NCI-H524 (cell line): ENCODE measurements around the gene RARRES2.

Experiments used
- DNase-seq, 2 experiments: peaks; one replicate each; lab custom pipeline; 2025; lab: John Stamatoyannopoulos, UW

RARRES2 gene

GRCh38 chr7:150377196-150377595 is 35.8 kb upstream of the RARRES2 start:
- no peak for DNase-seq

- no peak for DNase-seq
These were observed 35.1 kb upstream of the RARRES2 start for GRCh38 chr7:150376560-150376959.

- no peak for DNase-seq
These were observed 34.5 kb upstream of the RARRES2 start for GRCh38 chr7:150375662-150376521.

GRCh38 chr7:150374472-150374871 is 33.0 kb upstream of the RARRES2 start:
- DNase-seq: no peak

GRCh38 chr7:150374026-150374425 is 32.6 kb upstream of the RARRES2 start:
- no peak for DNase-seq

GRCh38 chr7:150373049-150373801 is 31.8 kb upstream of the RARRES2 start:
- DNase-seq: no peak

- DNase-seq: no peak
These were observed 31.0 kb upstream of the RARRES2 start for GRCh38 chr7:150372271-150373048.

GRCh38 chr7:150371996-150372270 is 30.5 kb upstream of the RARRES2 start:
- DNase-seq: no peak

- no peak for DNase-seq
These were observed 29.9 kb upstream of the RARRES2 start for GRCh38 chr7:150371131-150371995.

- no peak for DNase-seq
These were observed 29.2 kb upstream of the RARRES2 start for GRCh38 chr7:150370612-150371071.

GRCh38 chr7:150369748-150370501 is 28.5 kb upstream of the RARRES2 start:
- DNase-seq: no peak

GRCh38 chr7:150368884-150369747 is 27.7 kb upstream of the RARRES2 start:
- DNase-seq: peak; percentile 55 to 73

GRCh38 chr7:150368096-150368883 is 26.9 kb upstream of the RARRES2 start, which contains the start of gene REPIN1:
Gene REPIN1 (plus strand): TSS chr7:150368822. CDS start chr7:150369712, 890 bp downstream.
- peak; percentile 80 to 88 for DNase-seq

GRCh38 chr7:150367677-150368095 is 26.3 kb upstream of the RARRES2 start:
- no peak for DNase-seq

GRCh38 chr7:150365673-150366398 is 24.4 kb upstream of the RARRES2 start:
- DNase-seq: no peak

GRCh38 chr7:150365194-150365593 is 23.8 kb upstream of the RARRES2 start:
- no peak for DNase-seq

GRCh38 chr7:150363872-150364271 is 22.4 kb upstream of the RARRES2 start:
- DNase-seq: no peak

GRCh38 chr7:150363370-150363769 is 21.9 kb upstream of the RARRES2 start:
- DNase-seq: peak; percentile 66 to 70
